Activated naive CD4-positive, alpha-beta T cell treated with anti-CD3 and anti-CD28 coated beads for 36 hours (primary cell): Measurements from ENCODE around the gene OPCML. TPM values are rescaled to one million over a fixed set of nuclear protein-coding genes. Genes with fewer than 3 reads are reported as not detected.
A peak's percentile ranks its signal among the peaks of the same experiment; 100 is the strongest.

ENCODE experiments used
- CTCF ChIA-PET: fragments of 350-600 bp; sonication (Branson Sonifier 250); formaldehyde crosslinking; loops from one replicate; lab custom pipeline; 2021; ENCODE audit warnings: antibody characterized with exemption; lab: Charles Lee
- DNase-seq: peaks from one replicate; pipeline ENCODE4 v3.0.0-alpha.2; 2020
- H3K27ac Mint-ChIP-seq: one replicate; pipeline ENCODE4 v1.8.0; 2021; ENCODE audit warnings: mild to moderate bottlenecking, mixed read lengths
- H3K27me3 Mint-ChIP-seq: one replicate; pipeline ENCODE4 v1.8.0; 2021; ENCODE audit warnings: low read depth, mixed read lengths
- H3K36me3 Mint-ChIP-seq: one replicate; pipeline ENCODE4 v1.8.0; 2021; ENCODE audit warnings: low read depth, mixed read lengths
- H3K4me1 Mint-ChIP-seq: one replicate; pipeline ENCODE4 v1.8.0; 2021; ENCODE audit warnings: low read depth, mixed read lengths
- H3K4me3 Mint-ChIP-seq: one replicate; pipeline ENCODE4 v1.8.0; 2021; ENCODE audit warnings: mild to moderate bottlenecking, moderate library complexity, mixed read lengths
- H3K9me3 Mint-ChIP-seq: one replicate; pipeline ENCODE4 v1.8.0; 2021; ENCODE audit warnings: mixed read lengths
- intact Hi-C: fragments of 100-400 bp; cut with micrococcal nuclease; formaldehyde crosslinking; loops from one replicate; pipeline ENCODE4 v1.15.1; 2023
- total RNA-seq, 2 experiments: library from RNA; stranded (reverse); gene quantifications; one replicate each; pipeline ENCODE4 v1.2.3, GENCODE V29; 2021

Gene OPCML
- total RNA-seq, 2 experiments from 2014 or later = not detected

DNA sequence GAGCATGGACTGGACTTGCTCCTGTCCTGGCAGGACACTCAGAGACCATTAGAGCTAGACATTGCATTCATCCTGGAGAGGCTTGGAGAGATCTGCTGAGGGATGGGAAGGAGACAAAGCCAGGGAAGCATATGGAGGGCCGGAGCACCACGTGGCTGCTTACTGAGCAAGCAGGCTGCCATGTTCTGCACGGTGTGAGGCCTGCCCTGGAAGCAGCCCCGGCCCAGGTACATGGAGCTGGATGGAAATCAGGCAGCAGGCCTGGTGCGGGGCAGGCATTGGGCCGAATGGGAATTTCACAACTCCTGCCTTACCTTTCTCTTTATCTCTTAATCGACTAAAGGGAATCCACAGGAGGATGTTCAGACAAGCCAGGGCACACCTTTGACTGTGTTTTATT is 371.5 kb downstream of the OPCML start:
- Mint-ChIP-seq H3K27ac (no peak overlapping the region), H3K9me3 (no peaks in the 10 kb centered on the region), H3K4me3 (no peak overlapping the region), H3K4me1 (no peaks in the 10 kb centered on the region), H3K36me3 (no peaks in the 10 kb centered on the region), H3K27me3 (peaks cover 8% of the 10 kb centered on the region)
- DNase-seq = no peak
- CTCF ChIA-PET = no interaction called here
- intact Hi-C loops = no loop called here

- CTCF ChIA-PET = interaction anchor here (1.2 kb wide), 1 partner anchor 9 kb away, joined by 4 read pairs; no protein-coding TSS in a partner anchor
- H3K9me3 Mint-ChIP-seq = no peaks in the 10 kb centered on the region
- no peak overlapping the region for H3K27ac Mint-ChIP-seq
- H3K4me1 Mint-ChIP-seq = no peaks in the 10 kb centered on the region
- H3K36me3 Mint-ChIP-seq = no peaks in the 10 kb centered on the region
- H3K4me3 Mint-ChIP-seq = no peak overlapping the region
- peaks cover 7% of the 10 kb centered on the region for H3K27me3 Mint-ChIP-seq
- no peak for DNase-seq
- intact Hi-C loops = no loop called here
Observed at GRCh38 chr11:133156986-133157745, 375.1 kb downstream of the OPCML start.

DNA sequence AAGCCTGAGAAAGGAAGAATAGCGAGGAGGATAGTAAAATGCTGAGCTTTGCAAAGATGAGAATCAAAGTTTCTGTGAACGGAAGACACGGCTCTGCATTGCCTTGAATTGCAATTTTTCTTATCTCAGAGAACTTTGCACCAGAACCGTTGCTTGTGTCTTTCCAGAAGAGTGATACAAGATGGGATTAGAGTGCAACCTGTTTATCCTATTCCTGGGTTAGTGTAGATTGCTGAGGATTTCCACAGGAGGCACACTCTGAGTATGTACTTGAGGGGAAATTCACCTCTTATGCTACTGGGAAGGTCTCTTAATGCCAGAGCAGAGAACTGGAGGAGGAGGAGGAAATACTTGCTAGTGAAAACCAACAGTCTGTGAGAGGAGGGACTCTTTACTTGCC is 377.5 kb downstream of the OPCML start:
- no peak for DNase-seq
- H3K27me3 Mint-ChIP-seq = peaks cover 6% of the 10 kb centered on the region
- CTCF ChIA-PET = interaction anchor here (0.8 kb wide), 1 partner anchor 21 kb away, joined by 3 read pairs; no protein-coding TSS in a partner anchor
- no peaks in the 10 kb centered on the region for H3K4me1 Mint-ChIP-seq
- H3K4me3 Mint-ChIP-seq = no peak overlapping the region
- H3K27ac Mint-ChIP-seq = no peak overlapping the region
- H3K9me3 Mint-ChIP-seq = no peaks in the 10 kb centered on the region
- intact Hi-C loops = no loop called here
- no peaks in the 10 kb centered on the region for H3K36me3 Mint-ChIP-seq

- Mint-ChIP-seq H3K27ac (no peak overlapping the region), H3K9me3 (no peaks in the 10 kb centered on the region), H3K4me1 (no peaks in the 10 kb centered on the region), H3K4me3 (no peak overlapping the region), H3K27me3 (peaks cover 6% of the 10 kb centered on the region), H3K36me3 (no peaks in the 10 kb centered on the region)
- CTCF ChIA-PET = no interaction called here
- intact Hi-C loops = no loop called here
- no peak for DNase-seq
Observed at GRCh38 chr11:133154076-133154475, 378.2 kb downstream of the OPCML start.

GRCh38 chr11:133153031-133153430 is 379.3 kb downstream of the OPCML start:
- Mint-ChIP-seq H3K36me3 (no peaks in the 10 kb centered on the region), H3K9me3 (no peaks in the 10 kb centered on the region), H3K27me3 (peaks cover 6% of the 10 kb centered on the region), H3K27ac (no peak overlapping the region), H3K4me3 (no peak overlapping the region), H3K4me1 (no peaks in the 10 kb centered on the region)
- CTCF ChIA-PET = no interaction called here
- DNase-seq = no peak
- intact Hi-C loops = no loop called here

DNA sequence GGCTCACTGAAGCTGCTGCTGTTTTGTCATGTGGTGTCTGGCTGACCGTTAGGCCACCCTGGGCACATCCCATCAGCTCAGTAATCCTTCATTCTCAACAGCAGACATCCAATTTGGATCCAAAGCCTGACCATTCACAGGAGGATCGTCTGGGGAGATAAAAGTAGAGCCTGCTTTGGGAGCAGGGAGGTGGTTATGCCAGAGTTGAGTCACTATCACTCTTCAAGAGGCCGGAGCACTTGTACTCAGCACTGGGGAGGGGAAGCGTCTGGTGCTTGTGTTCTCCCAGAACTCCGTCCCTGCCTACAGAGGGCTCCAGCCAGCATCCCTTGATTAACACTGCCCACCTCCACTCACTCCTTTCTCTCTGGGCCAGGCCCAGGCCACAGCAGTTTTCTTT is 382.6 kb downstream of the OPCML start:
- H3K4me1 Mint-ChIP-seq = no peaks in the 10 kb centered on the region
- peaks cover 4% of the 10 kb centered on the region for H3K27me3 Mint-ChIP-seq
- intact Hi-C loops = no loop called here
- H3K9me3 Mint-ChIP-seq = no peaks in the 10 kb centered on the region
- no peaks in the 10 kb centered on the region for H3K36me3 Mint-ChIP-seq
- no peak overlapping the region for H3K27ac Mint-ChIP-seq
- no peak for DNase-seq
- no peak overlapping the region for H3K4me3 Mint-ChIP-seq
- CTCF ChIA-PET = no interaction called here

DNA sequence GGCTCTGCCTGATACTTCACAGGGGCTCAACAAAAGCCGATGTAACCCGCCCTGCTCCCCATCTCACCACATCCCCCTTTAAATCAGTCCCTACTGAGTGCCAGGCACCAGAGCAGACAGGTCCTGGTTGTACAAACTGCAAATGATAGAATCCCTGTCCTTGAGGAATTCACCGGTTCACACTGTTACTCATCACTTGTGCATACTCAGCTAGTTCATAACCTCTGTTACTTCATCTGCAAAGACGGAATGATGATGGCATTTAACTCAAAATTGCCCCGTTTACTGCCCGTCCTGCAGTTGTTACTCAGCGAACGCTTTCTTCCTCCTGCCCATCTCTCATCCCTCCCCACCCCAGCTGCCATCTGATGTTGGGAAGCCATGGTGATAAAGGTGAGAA is 384.7 kb downstream of the OPCML start:
- DNase-seq = no peak
- Mint-ChIP-seq H3K27ac (no peak overlapping the region), H3K9me3 (no peaks in the 10 kb centered on the region), H3K27me3 (peaks cover 4% of the 10 kb centered on the region), H3K4me1 (no peaks in the 10 kb centered on the region), H3K4me3 (no peak overlapping the region), H3K36me3 (no peaks in the 10 kb centered on the region)
- CTCF ChIA-PET = interaction anchor here (1.0 kb wide), 1 partner anchor 13 kb away, joined by 3 read pairs; no protein-coding TSS in a partner anchor
- intact Hi-C loops = no loop called here

GRCh38 chr11:133146697-133147306 is 385.5 kb downstream of the OPCML start:
- Mint-ChIP-seq H3K9me3 (no peaks in the 10 kb centered on the region), H3K36me3 (no peaks in the 10 kb centered on the region), H3K4me1 (no peaks in the 10 kb centered on the region), H3K27ac (no peak overlapping the region), H3K27me3 (no peaks in the 10 kb centered on the region), H3K4me3 (no peak overlapping the region)
- no peak for DNase-seq
- intact Hi-C loops = no loop called here
- CTCF ChIA-PET = interaction anchor here (1.0 kb wide), 1 partner anchor 12 kb away, joined by 3 read pairs; no protein-coding TSS in a partner anchor

- Mint-ChIP-seq H3K4me1 (no peaks in the 10 kb centered on the region), H3K9me3 (no peaks in the 10 kb centered on the region), H3K36me3 (no peaks in the 10 kb centered on the region), H3K27me3 (peaks cover 11% of the 10 kb centered on the region), H3K4me3 (no peak overlapping the region), H3K27ac (no peak overlapping the region)
- no peak for DNase-seq
- CTCF ChIA-PET = no interaction called here
- intact Hi-C loops = no loop called here
Observed at GRCh38 chr11:133137939-133138338, 394.4 kb downstream of the OPCML start.

DNA sequence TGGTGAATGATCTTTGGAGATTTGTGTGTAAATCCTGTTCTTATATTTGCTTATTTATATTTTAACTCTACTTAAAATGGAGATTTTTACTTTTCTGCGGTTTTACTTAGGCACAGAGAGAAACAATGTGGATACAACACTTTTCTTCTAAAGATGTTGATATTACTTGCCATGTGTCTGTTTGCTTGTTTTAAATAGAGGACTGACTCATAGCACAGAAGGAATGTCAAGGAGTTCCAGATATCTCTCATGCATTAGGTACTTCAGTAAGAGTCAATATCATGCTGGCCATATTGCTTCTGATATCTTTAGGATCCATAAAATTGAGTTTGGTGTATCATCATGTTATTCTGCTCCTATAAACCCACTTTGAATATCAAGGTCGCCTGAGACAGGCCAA is 395.0 kb downstream of the OPCML start:
- CTCF ChIA-PET = no interaction called here
- Mint-ChIP-seq H3K36me3 (no peaks in the 10 kb centered on the region), H3K4me1 (no peaks in the 10 kb centered on the region), H3K27ac (no peak overlapping the region), H3K4me3 (no peak overlapping the region), H3K27me3 (peaks cover 11% of the 10 kb centered on the region), H3K9me3 (no peaks in the 10 kb centered on the region)
- intact Hi-C loops = no loop called here
- no peak for DNase-seq

GRCh38 chr11:133136376-133136775 is 395.9 kb downstream of the OPCML start:
- intact Hi-C loops = no loop called here

GRCh38 chr11:133134314-133135173 is 397.8 kb downstream of the OPCML start:
- intact Hi-C loops = loop anchor here (1.0 to 2.0 kb wide), 3 partner anchors 29 to 701 kb away; no protein-coding TSS in a partner anchor
- Mint-ChIP-seq H3K9me3 (no peaks in the 10 kb centered on the region), H3K27me3 (peaks cover 11% of the 10 kb centered on the region), H3K4me3 (no peak overlapping the region), H3K4me1 (no peaks in the 10 kb centered on the region), H3K36me3 (no peaks in the 10 kb centered on the region), H3K27ac (no peak overlapping the region)
- CTCF ChIA-PET = interaction anchor here (0.6 to 2.6 kb wide), 10 partner anchors 9 to 700 kb away, joined by 3 to 13 read pairs (median 3); no protein-coding TSS in a partner anchor
- peak; percentile 56 for DNase-seq

More at GRCh38 chr11:133136376-133136775, 395.9 kb downstream of the OPCML start:
- H3K4me1 Mint-ChIP-seq = no peaks in the 10 kb centered on the region
- no peak overlapping the region for H3K4me3 Mint-ChIP-seq
- H3K9me3 Mint-ChIP-seq = no peaks in the 10 kb centered on the region
- no peak for DNase-seq
- CTCF ChIA-PET = interaction anchor here (0.7 kb wide), 1 partner anchor 314 kb away, joined by 3 read pairs; no protein-coding TSS in a partner anchor
- H3K36me3 Mint-ChIP-seq = no peaks in the 10 kb centered on the region
- no peak overlapping the region for H3K27ac Mint-ChIP-seq
- peaks cover 11% of the 10 kb centered on the region for H3K27me3 Mint-ChIP-seq
